Psoas muscle (tissue), 8 donors: ENCODE results near the gene NOG. TPM values are rescaled to one million over a fixed set of nuclear protein-coding genes. Genes with fewer than 3 reads are reported as not detected.

Experiments
- ATAC-seq, 4 donors: fragments of 200-7000 bp; cut with Tn5 transposase; one replicate each; pipeline ENCODE4 v1.9.1; 2020; ENCODE audit warnings: moderate library complexity in 3 of 4, mild to moderate bottlenecking in 2 of 4
- DNase-seq, 2 donors: peaks; one replicate each; pipeline ENCODE4 v3.0.0-alpha.2; 2020
- H3K27ac ChIP-seq: fragments of 200-600 bp; one replicate; pipeline ENCODE4 v1.8.0; 2022
- H3K27me3 ChIP-seq, 3 donors: fragments of 200-600 bp in 1 of 3; one replicate each; pipeline versions ENCODE4 v1.6.1 to v1.8.0; 2013 to 2022; ENCODE audit warnings: low read length in 2 of 3, mild to moderate bottlenecking in 2 of 3, moderate library complexity in 1 of 3; ENCODE audit not compliant: insufficient read depth in 3 of 3
- H3K36me3 ChIP-seq, 2 donors: fragments of 200-600 bp in 1 of 2; one replicate each; pipeline versions ENCODE4 v1.6.1 to v1.8.0; 2013 to 2022; ENCODE audit warnings: low read depth in 1 of 2, mild to moderate bottlenecking in 1 of 2, moderate library complexity in 1 of 2; ENCODE audit not compliant: insufficient read depth in 1 of 2
- H3K4me1 ChIP-seq: fragments of 200-600 bp; one replicate; pipeline ENCODE4 v1.8.0; 2022
- H3K4me3 ChIP-seq: fragments of 200-600 bp; one replicate; pipeline ENCODE4 v1.8.0; 2022; ENCODE audit warnings: mild to moderate bottlenecking
- H3K9me3 ChIP-seq: fragments of 200-600 bp; one replicate; pipeline ENCODE4 v1.8.0; 2022
- CTCF ChIP-seq: fragments of 200-600 bp; IDR thresholded peaks from one replicate; pipeline ENCODE4 v1.8.0; 2022; ENCODE audit warnings: antibody characterized with exemption
- WGBS, 3 donors: extraction: QIAGEN DNeasy Blood & Tissue Kit; methylation state at CpG; one replicate each; pipeline versions ENCODE4 v1.1.6 to v1.1.7; 2013; 5-methylcytosine and 5-hydroxymethylcytosine counted together
- intact Hi-C, 2 donors: fragments of 100-400 bp; cut with DNase I; formaldehyde crosslinking; loops; one replicate each; pipeline versions ENCODE4 v1.11.0 to v1.14.2; 2022
- polyA plus RNA-seq, 3 donors: library from polyadenylated mRNA; stranded (reverse); fragments of 200-250 nt; gene quantifications; one replicate each; pipeline ENCODE4 v1.2.3, GENCODE V29; 2013
- total RNA-seq, 4 donors: library from RNA; stranded (reverse); fragmentation: NEBNext Ultra II Directional in 2 of 4; extraction: Animal tissue kit (Norgen Biotek cat#: 25700) in 2 of 4; gene quantifications; one replicate each; pipeline versions ENCODE4 v1.2.1 to v1.2.4, GENCODE V29; 2021 to 2023
- donor health status: healthy with polysubstance abuse.
- donor health status: DM: no; HTN: no; CAD: no; lungs with moderate emphysema.
- donor health status: Bipolar disorder and iron deficiency.
- donor health status: healthy.
- donor health status: DM: yes; HTN: yes; CAD: no.
- donor health status: DM: no; HTN: no; CAD: no.
- donor health status: DM: no; HTN: no; CAD: no.
- donor health status: DM: yes; HTN: yes; CAD: no.

Gene NOG
- total and polyA plus RNA-seq, 7 donors, result 0.60 to 8.5 (median 2.7) TPM

DNA sequence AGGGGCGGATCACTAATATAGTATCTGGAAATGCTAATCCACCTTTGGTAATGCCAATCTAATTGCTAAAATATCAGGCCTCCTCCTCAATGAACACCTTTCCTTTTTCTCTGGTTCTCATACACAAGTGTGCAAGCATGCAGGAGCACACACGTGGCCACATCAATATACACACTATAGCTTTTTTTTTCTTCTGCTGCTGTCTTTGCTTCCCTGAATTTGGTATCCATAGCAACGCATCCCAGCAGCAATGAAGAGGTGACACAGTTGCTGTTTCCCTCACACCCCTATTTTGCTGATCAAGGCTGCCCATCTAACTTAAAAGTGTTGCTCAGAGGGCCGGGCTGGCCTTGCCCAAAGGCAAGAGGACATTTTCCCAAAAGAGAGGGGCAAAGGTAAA is 15.4 kb downstream of the NOG start:
- Histone ChIP-seq H3K4me3 (no peak overlapping the region), H3K36me3 (no peaks in the 10 kb centered on the region), H3K27me3 (no peaks in the 10 kb centered on the region), H3K9me3 (no peaks in the 10 kb centered on the region), H3K4me1 (no peaks in the 10 kb centered on the region), H3K27ac (no peak overlapping the region)
- TF ChIP-seq CTCF, result no peak
- ATAC-seq (no peak), DNase-seq (no peak)
- intact Hi-C loops, result no loop called here
- WGBS, 3 donors, result 92 to 94% (median 92%) methylated on average over 4 of the region's 4 CpGs

GRCh38 chr17:56610321-56610720 is 16.8 kb downstream of the NOG start:
- TF ChIP-seq CTCF, result no peak
- Histone ChIP-seq H3K27ac (no peak overlapping the region), H3K36me3 (no peaks in the 10 kb centered on the region), H3K9me3 (no peaks in the 10 kb centered on the region), H3K4me1 (no peaks in the 10 kb centered on the region), H3K4me3 (no peak overlapping the region), H3K27me3 (no peaks in the 10 kb centered on the region)
- intact Hi-C loops, result no loop called here
- 86 to 87% (median 86%) methylated on average over 3 of the region's 3 CpGs for WGBS, 3 donors
- DNase-seq (no peak), ATAC-seq (no peak)

DNA sequence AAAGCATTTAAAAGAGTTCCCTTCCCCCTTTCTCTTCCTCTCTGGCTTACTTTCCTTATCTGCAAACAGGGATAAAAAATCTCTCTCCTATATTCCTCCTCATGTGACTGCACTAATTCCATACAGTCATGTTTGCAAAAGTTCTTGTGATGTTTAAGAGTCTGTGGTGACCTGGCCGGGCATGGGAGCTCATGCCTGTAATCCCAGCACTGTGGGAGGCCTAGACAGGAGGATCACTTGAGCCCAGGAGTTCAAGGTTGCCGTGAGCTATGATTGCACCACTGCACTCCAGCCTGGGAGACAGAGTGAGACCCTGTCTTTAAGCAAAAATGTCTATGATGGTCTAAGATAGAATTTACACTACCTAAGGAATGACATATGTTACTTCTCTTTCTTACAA is 19.6 kb downstream of the NOG start:
- Histone ChIP-seq H3K36me3 (no peaks in the 10 kb centered on the region), H3K9me3 (no peaks in the 10 kb centered on the region), H3K4me3 (no peak overlapping the region), H3K27ac (no peak overlapping the region), H3K4me1 (no peaks in the 10 kb centered on the region), H3K27me3 (no peaks in the 10 kb centered on the region)
- ATAC-seq (no peak), DNase-seq (no peak)
- TF ChIP-seq CTCF, result no peak
- intact Hi-C loops, result no loop called here
- 91 to 94% (median 92%) methylated on average over 2 of the region's 2 CpGs for WGBS, 3 donors

- H3K27me3 ChIP-seq, result no peaks in the 10 kb centered on the region
- DNase-seq (no peak), ATAC-seq (no peak)
- H3K36me3 ChIP-seq, result no peaks in the 10 kb centered on the region
- H3K4me3 ChIP-seq, result no peak overlapping the region
- H3K4me1 ChIP-seq, result no peaks in the 10 kb centered on the region
- no peak overlapping the region for H3K27ac ChIP-seq
- intact Hi-C loops, result no loop called here
- no peak for TF ChIP-seq CTCF
- WGBS, 3 donors, result 55 to 57% (median 56%) methylated on average over 2 of the region's 2 CpGs
- H3K9me3 ChIP-seq, result no peaks in the 10 kb centered on the region
These were observed 21.0 kb downstream of the NOG start for GRCh38 chr17:56614522-56614921.

DNA sequence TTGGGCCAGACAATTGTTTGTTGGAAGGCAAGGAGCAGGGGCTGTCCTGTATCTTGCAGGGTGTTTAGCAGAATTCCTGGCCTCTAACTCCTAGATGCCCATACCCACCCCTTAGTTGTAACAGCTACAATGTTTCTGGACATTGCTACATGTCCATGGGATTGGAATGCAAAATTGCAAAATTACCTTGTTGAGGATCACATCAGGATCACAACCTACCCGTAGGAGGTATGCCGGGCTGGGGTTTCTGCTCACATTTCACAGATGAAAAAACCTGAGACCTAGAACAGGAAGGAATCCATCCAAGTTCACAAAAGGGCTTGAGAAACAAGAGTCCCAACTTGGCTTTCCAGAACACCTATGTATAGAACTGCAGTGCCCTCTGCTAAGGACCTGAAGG is 22.7 kb downstream of the NOG start:
- ATAC-seq (no peak), DNase-seq (no peak)
- Histone ChIP-seq H3K4me3 (no peak overlapping the region), H3K27me3 (no peaks in the 10 kb centered on the region), H3K9me3 (no peaks in the 10 kb centered on the region), H3K4me1 (no peaks in the 10 kb centered on the region), H3K27ac (no peak overlapping the region), H3K36me3 (no peaks in the 10 kb centered on the region)
- WGBS, 3 donors, result 59 to 91% (median 81%) methylated on average over 2 of the region's 2 CpGs
- TF ChIP-seq CTCF, result no peak
- intact Hi-C loops, result no loop called here
